ENCODE measurements around the gene PVR.
"Not testable (repeated sequence)": the region's sequence is repeated elsewhere in the genome, so short reads cannot be mapped to it uniquely, and the experiment has no call there.

Gene PVR

GRCh38 chr19:44618640-44619357 is 24.9 kb upstream of the PVR start:
- DNase-seq (ENCODE audit: low read depth in 2 of 2) = no peak

DNA sequence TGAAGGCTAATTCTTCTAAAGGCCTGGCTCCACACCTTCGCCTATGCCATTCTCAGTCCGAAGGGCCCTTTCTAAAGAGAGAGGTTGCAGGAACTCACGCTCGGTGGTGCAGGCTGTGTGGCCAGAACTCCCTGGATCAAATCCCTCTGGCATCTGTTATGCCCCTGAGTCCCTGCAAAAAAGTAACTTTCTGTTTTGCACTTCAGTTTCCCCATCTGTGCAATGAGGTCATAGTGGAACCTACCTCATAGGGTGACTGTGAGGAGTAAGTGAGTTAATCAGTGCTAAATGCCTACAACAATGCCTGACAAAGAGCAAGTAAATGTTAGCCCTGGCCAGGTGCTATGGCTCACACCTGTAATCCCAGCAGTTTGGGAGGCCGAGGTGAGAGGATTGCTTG is 23.0 kb upstream of the PVR start:
- DNase-seq (ENCODE audit: low read depth in 2 of 2) = no peak

GRCh38 chr19:44621367-44621766 is 22.3 kb upstream of the PVR start:
- DNase-seq (ENCODE audit: low read depth in 2 of 2) = no peak

DNA sequence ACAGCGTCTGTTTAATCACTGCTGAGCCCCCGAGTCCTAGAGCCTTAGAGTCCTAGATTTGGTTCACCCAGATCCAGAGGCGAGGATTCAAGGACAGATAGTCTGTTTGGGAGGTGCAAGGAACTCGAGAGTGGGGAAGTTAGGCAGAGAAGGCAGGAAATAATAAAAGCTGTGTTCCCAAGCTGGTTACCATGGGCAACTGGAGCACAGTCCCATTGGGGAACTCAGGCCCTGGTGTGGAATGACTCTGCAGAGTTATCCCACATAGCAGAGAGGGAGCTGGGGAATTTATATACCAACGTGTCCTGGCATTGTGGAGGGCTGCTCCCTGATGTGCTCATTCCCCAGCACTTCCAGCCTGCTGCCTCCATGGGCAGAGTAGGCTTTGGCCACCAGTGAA is 20.6 kb upstream of the PVR start:
- DNase-seq (ENCODE audit: low read depth in 2 of 2) = no peak

DNA sequence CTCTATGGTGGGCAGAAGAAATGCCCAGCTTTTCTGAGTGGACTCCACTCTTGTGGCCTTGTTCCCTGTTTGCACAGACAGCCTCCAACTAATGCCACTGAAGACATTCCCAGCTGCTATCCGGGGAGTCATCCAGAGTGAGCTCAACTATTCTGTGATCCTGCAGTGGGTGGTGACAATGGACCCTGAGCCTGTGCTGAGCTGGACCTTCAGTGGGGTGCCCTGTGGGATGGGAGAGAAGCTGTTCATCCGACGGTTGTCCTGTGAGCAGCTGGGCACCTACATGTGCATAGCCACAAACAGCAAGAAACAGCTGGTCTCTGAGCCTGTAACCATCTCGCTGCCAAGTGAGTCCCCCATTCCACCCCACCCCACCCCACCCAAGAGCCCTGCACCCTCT is 20.1 kb upstream of the PVR start:
- no peak for DNase-seq (ENCODE audit: low read depth in 2 of 2)

GRCh38 chr19:44624840-44625354 is 18.8 kb upstream of the PVR start:
- DNase-seq (ENCODE audit: low read depth in 2 of 2) = no peak

DNA sequence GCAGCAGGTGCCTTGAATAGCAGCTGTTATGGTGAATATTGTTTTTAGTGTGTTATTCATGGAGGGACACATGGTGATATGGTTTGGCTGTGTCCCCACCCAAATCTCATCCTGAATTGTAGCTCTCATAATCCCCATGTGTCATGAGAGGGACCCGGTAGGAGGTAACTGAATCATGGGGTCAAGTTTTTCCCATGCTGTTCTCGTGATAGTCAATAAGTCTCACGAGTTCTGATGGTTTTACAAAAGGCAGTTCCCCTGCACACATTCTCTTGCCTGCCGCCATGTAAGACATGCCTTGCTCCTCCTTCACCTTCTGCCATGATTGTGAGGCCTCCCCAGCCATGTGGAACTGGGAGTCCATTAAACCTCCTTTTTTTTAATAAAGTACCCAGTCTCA is 18.1 kb upstream of the PVR start:
- not testable (repeated sequence) for DNase-seq (ENCODE audit: low read depth in 2 of 2)

DNA sequence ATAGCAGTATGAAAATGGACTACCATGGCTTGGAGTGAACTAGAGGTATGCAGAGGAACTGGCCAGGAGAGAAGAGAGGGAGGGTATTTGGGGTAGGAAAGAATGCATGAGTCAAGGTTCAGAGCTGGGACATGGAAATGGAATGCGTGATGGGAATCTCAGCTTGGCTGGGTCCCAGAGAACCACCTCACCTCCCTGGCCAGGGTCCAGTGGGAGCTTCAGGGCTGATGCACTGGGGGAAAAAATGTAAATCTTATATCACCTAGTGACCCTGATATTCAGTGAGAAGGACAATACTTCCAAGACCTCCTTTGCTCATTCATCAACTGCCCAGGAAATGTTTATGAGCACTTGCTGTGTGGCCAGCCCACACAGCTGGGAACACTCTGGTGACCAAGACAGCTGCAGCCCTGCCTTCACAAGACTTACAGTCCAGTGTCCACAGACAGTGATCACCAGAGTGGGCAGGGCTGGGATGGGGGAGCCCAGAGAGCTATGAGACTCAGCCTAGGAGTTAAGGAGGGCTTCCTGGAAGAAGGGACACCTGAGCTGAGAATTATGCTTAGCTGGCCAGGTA is 17.6 kb upstream of the PVR start:
- DNase-seq (ENCODE audit: low read depth in 2 of 2) = no peak

GRCh38 chr19:44627631-44628030 is 16.1 kb upstream of the PVR start:
- no peak for DNase-seq (ENCODE audit: low read depth in 2 of 2)

GRCh38 chr19:44628793-44629192 is 14.9 kb upstream of the PVR start:
- DNase-seq (ENCODE audit: low read depth in 2 of 2) = no peak

DNA sequence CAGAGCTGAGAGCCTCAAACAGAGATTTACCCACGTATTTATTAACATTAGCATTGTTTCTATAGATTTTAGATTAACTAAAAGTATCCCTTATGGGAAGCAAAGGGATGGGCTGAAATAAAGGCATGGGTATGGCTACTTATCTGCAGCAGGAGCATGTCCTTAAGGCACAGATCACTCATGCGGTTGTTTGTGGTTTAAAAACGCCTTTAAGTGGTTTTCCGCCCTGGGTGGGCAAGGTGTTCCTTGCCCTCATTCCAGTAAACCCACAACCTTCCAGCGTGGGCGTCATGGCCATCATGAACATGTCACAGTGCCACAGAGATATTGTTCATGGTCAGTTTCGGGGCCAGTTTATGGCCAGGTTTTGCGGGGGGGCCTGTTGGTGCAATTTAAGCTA is 12.1 kb upstream of the PVR start:
- not testable (repeated sequence) for DNase-seq (ENCODE audit: low read depth in 2 of 2)

GRCh38 chr19:44634058-44634457 is 9.7 kb upstream of the PVR start:
- not testable (repeated sequence) for DNase-seq (ENCODE audit: low read depth in 2 of 2)

DNA sequence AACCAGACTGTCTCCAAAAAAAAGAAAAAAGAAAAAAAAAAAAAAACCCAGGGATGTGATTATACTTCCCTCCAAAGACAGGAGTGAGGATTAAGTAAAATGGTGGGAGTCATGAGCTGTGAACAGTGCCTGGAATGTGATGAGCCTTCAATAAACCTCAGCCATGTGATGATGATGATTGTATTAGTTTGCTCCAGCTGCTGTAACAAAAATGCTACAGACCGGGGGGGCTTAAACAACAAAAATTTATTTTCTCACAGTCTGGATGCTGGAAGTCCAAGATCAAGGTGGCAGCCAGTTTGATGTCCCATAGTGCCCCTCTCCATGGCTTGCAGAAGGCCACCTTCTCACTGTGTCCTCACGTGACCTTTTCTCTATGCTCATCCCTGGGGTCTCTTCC is 8.9 kb upstream of the PVR start:
- no peak for DNase-seq (ENCODE audit: low read depth in 2 of 2)

- DNase-seq (ENCODE audit: low read depth in 2 of 2) = no peak
Measured at GRCh38 chr19:44635581-44636438, 7.9 kb upstream of the PVR start.

DNA sequence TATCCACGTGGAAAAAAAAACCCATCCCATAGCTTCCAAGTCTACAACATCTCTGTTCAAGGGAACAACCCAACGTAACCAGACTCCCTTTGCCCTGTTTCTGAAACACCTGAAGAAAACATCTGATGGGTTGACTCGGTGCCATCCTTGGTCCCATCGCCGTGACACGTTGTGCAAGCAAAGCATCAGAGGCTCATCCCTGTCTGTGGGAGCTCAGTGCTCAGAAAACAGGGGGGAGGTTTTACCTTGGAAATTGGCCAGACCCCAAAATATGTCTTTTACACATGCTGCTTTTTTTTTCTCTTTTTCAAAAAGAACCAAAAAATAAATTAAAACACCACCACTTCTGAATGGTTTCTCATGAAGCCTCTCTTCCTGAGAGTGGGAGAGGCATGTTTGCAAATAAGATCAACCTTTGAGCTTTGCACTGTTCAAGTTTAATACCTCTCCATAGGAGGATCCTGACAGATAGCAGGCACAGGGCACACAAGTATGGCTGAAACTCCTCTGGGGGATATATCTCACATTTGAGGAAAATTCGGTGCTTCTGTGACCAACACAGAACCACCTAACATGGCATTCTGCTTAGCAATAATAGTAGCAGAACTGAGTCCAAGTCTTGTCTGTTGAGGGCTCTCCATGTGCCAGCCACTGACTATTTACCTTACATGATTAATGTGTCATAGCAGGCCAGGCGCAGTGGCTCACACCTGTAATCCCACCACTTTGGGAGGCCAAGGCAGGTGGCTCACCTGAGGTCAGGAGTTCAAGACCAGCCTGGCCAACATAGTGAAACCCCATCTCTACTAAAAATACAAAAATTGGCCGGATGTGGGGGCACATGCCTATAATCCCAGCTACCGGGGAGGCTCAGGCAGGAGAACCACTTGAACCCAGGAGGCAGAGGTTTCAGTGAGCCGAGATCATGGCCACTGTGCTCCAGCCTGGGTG is 7.0 kb upstream of the PVR start:
- DNase-seq (ENCODE audit: low read depth in 2 of 2) = no peak

GRCh38 chr19:44637390-44637764 is 6.3 kb upstream of the PVR start:
- no peak for DNase-seq (ENCODE audit: low read depth in 2 of 2)

GRCh38 chr19:44640518-44640917 is 3.2 kb upstream of the PVR start:
- DNase-seq (ENCODE audit: low read depth in 2 of 2) = no peak

DNA sequence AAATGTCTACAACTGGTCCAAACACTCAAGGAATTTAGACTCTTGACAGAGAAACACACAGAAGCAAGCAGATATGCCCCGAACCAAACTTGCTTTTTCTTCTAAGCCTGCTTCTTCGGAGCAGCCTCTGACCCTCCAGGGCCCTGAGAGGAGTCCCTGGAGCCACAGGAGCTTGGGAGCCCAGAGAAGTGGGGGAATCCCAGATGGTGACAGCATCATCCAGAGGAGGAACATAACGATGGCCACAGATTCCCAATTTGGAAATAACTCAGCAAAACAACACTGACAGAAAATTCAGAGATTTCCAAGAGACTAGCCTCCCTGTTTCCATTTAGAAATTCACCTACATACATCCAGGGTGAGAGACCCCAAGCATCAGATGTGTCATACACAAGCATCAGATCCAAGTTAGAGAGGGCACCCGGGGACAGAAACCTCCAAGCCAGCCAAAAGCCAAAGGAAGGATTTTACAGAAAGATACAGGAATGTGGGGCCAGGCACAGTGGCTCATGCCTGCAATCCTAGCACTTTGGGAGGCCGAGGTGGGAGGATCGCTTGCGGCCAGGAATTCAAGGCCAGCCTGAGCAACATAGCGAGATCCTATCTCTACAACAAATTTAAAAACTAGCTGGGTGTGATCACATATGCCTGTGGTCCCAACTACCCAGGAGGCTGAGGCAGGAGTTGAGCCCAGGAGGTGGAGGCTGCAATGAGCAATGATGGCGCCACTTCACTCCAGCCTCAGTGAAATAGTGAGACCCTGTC is 2.0 kb upstream of the PVR start:
- DNase-seq (ENCODE audit: low read depth in 2 of 2) = no peak

DNA sequence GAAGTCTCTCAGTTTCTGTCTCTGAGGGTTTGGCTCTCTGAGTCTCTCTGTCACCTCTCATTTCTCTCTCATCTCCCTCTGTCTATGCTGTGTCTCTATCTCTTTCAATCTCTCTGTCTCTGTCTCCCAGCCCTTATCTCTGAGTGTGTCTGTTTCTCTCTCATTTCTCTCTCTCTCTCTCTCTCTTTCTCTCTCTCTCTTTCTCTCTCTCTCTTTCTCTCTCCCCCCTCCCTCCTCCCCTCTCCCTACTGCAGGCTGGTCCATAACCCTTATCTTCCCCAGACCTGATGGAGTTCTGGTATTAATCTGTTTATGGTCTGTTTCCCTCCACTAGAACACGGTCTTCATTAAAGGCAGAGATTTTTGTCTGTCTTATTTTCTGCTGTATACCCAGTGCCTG is 1.3 kb upstream of the PVR start:
- no peak for DNase-seq (ENCODE audit: low read depth in 2 of 2)

GRCh38 chr19:44644402-44645016 is 799 bp downstream of the PVR start:
- no peak for DNase-seq (ENCODE audit: low read depth in 2 of 2)

All from stimulated activated CD8-positive, alpha-beta memory T cell treated with anti-CD3 and anti-CD28 coated beads, Interleukin-7, amount 100 ng/mL, for 1 hour (primary cell).